Measurements from ENCODE around the gene NID1.

NID1 gene

DNA sequence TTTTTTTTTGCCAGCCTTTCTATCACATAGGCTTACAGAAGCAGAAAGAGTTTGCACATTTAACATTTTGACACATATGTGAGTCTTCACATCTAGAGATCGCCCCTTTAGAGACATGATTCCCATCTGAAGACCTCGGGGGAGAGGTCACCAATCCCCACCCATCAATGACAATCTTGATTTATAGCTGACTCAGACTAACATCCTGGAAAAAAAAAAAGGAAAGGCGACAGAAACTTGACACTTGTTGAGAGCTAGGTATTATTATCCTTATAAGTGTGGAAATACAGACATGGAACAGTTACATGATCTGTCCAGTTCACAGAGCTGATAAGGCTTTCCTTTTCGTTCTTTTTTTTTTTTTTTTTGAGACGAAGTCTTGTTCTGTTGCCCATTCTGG lies 28.0 kb upstream of the NID1 start:
- no peak overlapping the region for H3K9ac ChIP-seq

DNA sequence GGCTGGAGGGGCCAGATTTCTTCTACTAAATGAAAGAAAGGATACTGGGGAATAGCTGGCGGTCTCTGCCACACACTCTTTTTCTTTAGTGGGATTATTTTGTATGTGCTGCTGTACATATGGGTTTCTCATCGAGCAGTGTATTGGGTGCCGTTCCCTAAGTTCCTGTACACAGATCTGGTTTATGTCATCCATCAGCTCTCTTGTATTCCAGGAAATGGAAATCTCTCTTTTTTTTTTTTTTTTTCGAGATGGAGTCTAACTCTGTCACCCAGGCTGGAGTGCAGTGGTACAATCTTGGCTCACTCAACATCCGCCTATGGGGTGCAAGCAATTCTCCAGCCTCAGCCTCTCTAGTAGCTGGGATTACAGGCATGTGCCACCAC lies 27.0 kb upstream of the NID1 start:
- TF ChIP-seq, protein P1, sequence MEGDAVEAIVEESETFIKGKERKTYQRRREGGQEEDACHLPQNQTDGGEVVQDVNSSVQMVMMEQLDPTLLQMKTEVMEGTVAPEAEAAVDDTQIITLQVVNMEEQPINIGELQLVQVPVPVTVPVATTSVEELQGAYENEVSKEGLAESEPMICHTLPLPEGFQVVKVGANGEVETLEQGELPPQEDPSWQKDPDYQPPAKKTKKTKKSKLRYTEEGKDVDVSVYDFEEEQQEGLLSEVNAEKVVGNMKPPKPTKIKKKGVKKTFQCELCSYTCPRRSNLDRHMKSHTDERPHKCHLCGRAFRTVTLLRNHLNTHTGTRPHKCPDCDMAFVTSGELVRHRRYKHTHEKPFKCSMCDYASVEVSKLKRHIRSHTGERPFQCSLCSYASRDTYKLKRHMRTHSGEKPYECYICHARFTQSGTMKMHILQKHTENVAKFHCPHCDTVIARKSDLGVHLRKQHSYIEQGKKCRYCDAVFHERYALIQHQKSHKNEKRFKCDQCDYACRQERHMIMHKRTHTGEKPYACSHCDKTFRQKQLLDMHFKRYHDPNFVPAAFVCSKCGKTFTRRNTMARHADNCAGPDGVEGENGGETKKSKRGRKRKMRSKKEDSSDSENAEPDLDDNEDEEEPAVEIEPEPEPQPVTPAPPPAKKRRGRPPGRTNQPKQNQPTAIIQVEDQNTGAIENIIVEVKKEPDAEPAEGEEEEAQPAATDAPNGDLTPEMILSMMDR (IDR thresholded peaks at IDR 0.05): no peak
- H3K36me3 ChIP-seq (ENCODE audit: control insufficient read depth, insufficient read depth, low read length): no peaks in the 10 kb centered on the region
- no peaks in the 10 kb centered on the region for H3K9me3 ChIP-seq (ENCODE audit: control insufficient read depth, low read length)
- no peaks in the 10 kb centered on the region for H3K27me3 ChIP-seq (ENCODE audit: control insufficient read depth, insufficient read depth, low read length)
- H3K27ac ChIP-seq: no peak overlapping the region
- H2AFZ ChIP-seq: no peak overlapping the region
- no peaks in the 10 kb centered on the region for H3K4me1 ChIP-seq
- H3K4me3 ChIP-seq (ENCODE audit: low read depth, low read length): no peak overlapping the region
- H3K9ac ChIP-seq: no peak overlapping the region
- no peaks in the 10 kb centered on the region for H3K79me2 ChIP-seq
- no peak overlapping the region for H3K4me2 ChIP-seq (ENCODE audit: low read length)

More for the DNA sequence above, 28.0 kb upstream of the NID1 start:
- Histone ChIP-seq H3K4me2 (ENCODE audit: low read length) (no peak overlapping the region), H3K4me1 (no peaks in the 10 kb centered on the region), H3K79me2 (no peaks in the 10 kb centered on the region), H2AFZ (no peak overlapping the region), H3K9me3 (ENCODE audit: control insufficient read depth, low read length) (no peaks in the 10 kb centered on the region), H3K4me3 (ENCODE audit: low read depth, low read length) (no peak overlapping the region), H3K27me3 (ENCODE audit: control insufficient read depth, insufficient read depth, low read length) (no peaks in the 10 kb centered on the region), H3K27ac (no peak overlapping the region), H3K36me3 (ENCODE audit: control insufficient read depth, insufficient read depth, low read length) (no peaks in the 10 kb centered on the region)
- TF ChIP-seq, protein P1 (IDR thresholded peaks at IDR 0.05): no peak

DNA sequence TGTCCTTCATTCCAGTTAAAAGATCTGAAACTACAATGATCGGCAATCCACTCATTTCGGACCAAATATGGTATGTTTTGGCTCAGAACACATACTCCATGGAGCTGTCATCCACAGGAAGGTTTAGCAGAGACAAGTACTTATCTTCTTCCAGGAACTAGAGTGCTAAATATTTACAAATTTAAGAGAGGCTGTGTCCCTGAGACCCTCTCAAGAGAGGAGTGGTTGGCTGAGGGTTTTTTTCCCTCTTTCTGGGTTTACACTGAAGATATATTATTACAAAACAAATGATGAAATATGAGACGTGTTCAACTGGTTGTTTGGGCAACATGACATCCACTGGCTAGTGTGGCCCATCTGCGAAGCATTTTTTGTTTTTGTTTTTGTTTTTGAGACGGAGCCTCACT lies 25.9 kb upstream of the NID1 start:
- Histone ChIP-seq H3K9ac (no peak overlapping the region), H3K79me2 (no peaks in the 10 kb centered on the region), H3K27me3 (ENCODE audit: control insufficient read depth, insufficient read depth, low read length) (no peaks in the 10 kb centered on the region), H3K9me3 (ENCODE audit: control insufficient read depth, low read length) (no peaks in the 10 kb centered on the region), H3K4me2 (ENCODE audit: low read length) (no peak overlapping the region), H3K27ac (no peak overlapping the region), H3K4me1 (no peaks in the 10 kb centered on the region), H3K4me3 (ENCODE audit: low read depth, low read length) (no peak overlapping the region), H3K36me3 (ENCODE audit: control insufficient read depth, insufficient read depth, low read length) (no peaks in the 10 kb centered on the region), H2AFZ (no peak overlapping the region)
- TF ChIP-seq, protein P1 (IDR thresholded peaks at IDR 0.05): no peak

DNA sequence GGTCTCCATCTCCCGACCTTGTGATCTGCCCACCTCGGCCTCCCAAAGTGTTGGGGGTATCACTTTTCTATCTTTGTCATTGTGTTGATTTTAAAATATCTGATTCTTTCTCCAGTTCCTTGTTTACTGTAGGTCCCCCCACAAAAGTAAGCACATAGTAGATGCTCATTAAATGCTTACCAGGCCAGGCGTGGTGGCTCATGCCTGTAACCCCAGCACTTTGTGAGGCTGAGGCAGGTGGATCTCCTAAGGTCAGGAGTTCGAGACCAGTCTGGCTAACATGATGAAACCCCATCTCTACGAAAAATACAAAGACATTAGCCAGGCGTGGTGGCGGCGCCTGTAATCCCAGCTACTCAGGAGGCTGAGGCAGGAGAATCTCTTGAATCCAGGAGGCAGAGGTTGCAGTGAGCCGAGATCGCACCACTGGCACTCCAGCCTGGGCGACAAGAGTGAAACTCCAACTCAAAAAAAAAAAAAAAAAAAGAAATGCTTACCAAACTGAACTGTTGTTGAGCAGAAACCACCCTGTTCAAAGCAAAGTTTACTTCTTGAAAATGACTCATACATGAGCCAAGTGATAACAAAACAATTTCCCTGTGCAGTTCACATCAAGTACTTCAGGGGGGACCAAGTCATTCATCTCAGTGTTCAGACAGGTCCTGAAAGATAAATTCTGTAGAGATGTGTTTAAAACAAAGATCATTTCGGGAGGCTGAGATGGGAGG lies 24.3 kb upstream of the NID1 start:
- no peak overlapping the region for H2AFZ ChIP-seq
- H3K27me3 ChIP-seq (ENCODE audit: control insufficient read depth, insufficient read depth, low read length): no peaks in the 10 kb centered on the region
- H3K4me2 ChIP-seq (ENCODE audit: low read length): no peak overlapping the region
- H3K79me2 ChIP-seq: no peaks in the 10 kb centered on the region
- TF ChIP-seq, protein P1 (IDR thresholded peaks at IDR 0.05): no peak
- H3K9me3 ChIP-seq (ENCODE audit: control insufficient read depth, low read length): no peaks in the 10 kb centered on the region
- no peak overlapping the region for H3K9ac ChIP-seq
- H3K27ac ChIP-seq: no peak overlapping the region
- no peaks in the 10 kb centered on the region for H3K4me1 ChIP-seq
- H3K36me3 ChIP-seq (ENCODE audit: control insufficient read depth, insufficient read depth, low read length): no peaks in the 10 kb centered on the region
- H3K4me3 ChIP-seq (ENCODE audit: low read depth, low read length): no peak overlapping the region

DNA sequence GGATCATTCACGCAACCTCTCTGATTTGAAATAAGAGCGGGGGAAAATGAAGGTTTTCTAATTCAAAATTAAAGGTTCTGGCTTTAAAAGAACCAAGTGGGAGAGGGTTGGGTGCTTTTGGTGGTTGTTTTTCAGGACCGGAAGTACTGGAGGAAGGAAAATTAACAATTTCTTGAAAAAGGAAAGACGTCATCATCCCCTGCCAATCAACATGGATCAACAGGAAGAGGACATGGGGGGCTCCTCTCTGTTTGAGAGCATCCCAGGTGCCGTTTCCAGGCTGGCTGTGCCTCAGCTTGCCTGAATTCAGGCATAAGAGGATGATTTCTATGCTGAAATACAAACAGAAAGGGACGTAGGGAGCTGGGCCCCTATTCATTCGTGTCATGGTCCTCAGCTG lies 21.6 kb upstream of the NID1 start:
- no peak overlapping the region for H3K9ac ChIP-seq
- H3K27me3 ChIP-seq (ENCODE audit: control insufficient read depth, insufficient read depth, low read length): no peaks in the 10 kb centered on the region
- no peaks in the 10 kb centered on the region for H3K36me3 ChIP-seq (ENCODE audit: control insufficient read depth, insufficient read depth, low read length)
- H3K4me2 ChIP-seq (ENCODE audit: low read length): no peak overlapping the region
- no peaks in the 10 kb centered on the region for H3K4me1 ChIP-seq
- H3K27ac ChIP-seq: no peak overlapping the region
- H2AFZ ChIP-seq: no peak overlapping the region
- no peaks in the 10 kb centered on the region for H3K79me2 ChIP-seq
- TF ChIP-seq, protein P1 (IDR thresholded peaks at IDR 0.05): no peak
- no peak overlapping the region for H3K4me3 ChIP-seq (ENCODE audit: low read depth, low read length)
- H3K9me3 ChIP-seq (ENCODE audit: control insufficient read depth, low read length): no peaks in the 10 kb centered on the region

Measured in parathyroid adenoma (tissue), 2 donors.